ENCODE measurements around the gene C1R. TPM values are rescaled to one million over a fixed set of nuclear protein-coding genes. Genes with fewer than 3 reads are reported as not detected.

The C1R gene
- total RNA-seq, 1 donor from 2014 or later = 367 TPM

- Histone ChIP-seq H3K4me1 (peaks cover 4% of the 10 kb centered on the region), H3K27me3 (no peaks in the 10 kb centered on the region), H3K36me3 (peaks cover 34% of the 10 kb centered on the region), H3K27ac (no peak overlapping the region), H3K4me3 (no peak overlapping the region), H3K9me3 (no peaks in the 10 kb centered on the region)
- ATAC-seq = no peak
- DNase-seq = no peak
- no peak for TF ChIP-seq CTCF (IDR thresholded peaks at IDR 0.05)
- intact Hi-C loops (cut with DNase I) = no loop called here
Measured at GRCh38 chr12:7136071-7136470, 43.8 kb upstream of the C1R start.

- TF ChIP-seq CTCF (IDR thresholded peaks at IDR 0.05) = no peak
- H3K4me3 ChIP-seq = no peak overlapping the region
- no peaks in the 10 kb centered on the region for H3K27me3 ChIP-seq
- H3K36me3 ChIP-seq = peaks cover 34% of the 10 kb centered on the region
- peak; percentile 20 for ATAC-seq
- no peak for DNase-seq
- peaks cover 10% of the 10 kb centered on the region for H3K4me1 ChIP-seq
- H3K27ac ChIP-seq = no peak overlapping the region
- no peaks in the 10 kb centered on the region for H3K9me3 ChIP-seq
- intact Hi-C loops (cut with DNase I) = no loop called here
Measured at GRCh38 chr12:7134396-7135166, 42.3 kb upstream of the C1R start.

- no peak for ATAC-seq
- Histone ChIP-seq H3K4me1 (peaks cover 20% of the 10 kb centered on the region), H3K4me3 (peak overlapping the region; percentile 69), H3K36me3 (peaks cover 26% of the 10 kb centered on the region), H3K9me3 (no peaks in the 10 kb centered on the region), H3K27me3 (no peaks in the 10 kb centered on the region), H3K27ac (no peak overlapping the region)
- intact Hi-C loops (cut with DNase I) = no loop called here
- DNase-seq = no peak
- no peak for TF ChIP-seq CTCF (IDR thresholded peaks at IDR 0.05)
Measured at GRCh38 chr12:7131502-7131866, 39.2 kb upstream of the C1R start.

GRCh38 chr12:7130701-7131501, 38.7 kb upstream of the C1R start:
- peak; percentile 80 for DNase-seq

More at GRCh38 chr12:7130701-7131501, 38.7 kb upstream of the C1R start:
- H3K27ac ChIP-seq = peak overlapping the region; percentile 51
- H3K4me3 ChIP-seq = peak overlapping the region; percentile 69
- TF ChIP-seq CTCF (IDR thresholded peaks at IDR 0.05) = no peak
- no peaks in the 10 kb centered on the region for H3K9me3 ChIP-seq
- ATAC-seq = peak; percentile 48
- peaks cover 20% of the 10 kb centered on the region for H3K4me1 ChIP-seq
- H3K36me3 ChIP-seq = peaks cover 20% of the 10 kb centered on the region
- intact Hi-C loops (cut with DNase I) = no loop called here
- no peaks in the 10 kb centered on the region for H3K27me3 ChIP-seq
